GM08714 (cell line): ENCODE data around the gene NRXN2.

Experiments used
- H3K4me3 ChIP-seq: fragments of 200-500 bp; sonication (Bioruptor generic); 2 replicates; pipeline ENCODE4 v1.5.1; 2014; ENCODE audit warnings: mild to moderate bottlenecking, low read length, inconsistent platforms
- ZNF274 ChIP-seq: IDR thresholded peaks from 2 replicates; pipeline ENCODE4 v1.6.1; 2012; ENCODE audit warnings: mild to moderate bottlenecking, low read depth, low read length

NRXN2 gene

GRCh38 chr11:64763526-64764039 is 40.6 kb upstream of the NRXN2 start:
- no peak for TF ChIP-seq ZNF274
- H3K4me3 ChIP-seq: no peak overlapping the region

- no peak for TF ChIP-seq ZNF274
- no peak overlapping the region for H3K4me3 ChIP-seq
Measured at GRCh38 chr11:64762674-64763525, 39.9 kb upstream of the NRXN2 start.

- no peak overlapping the region for H3K4me3 ChIP-seq
Measured at GRCh38 chr11:64762277-64762673, 39.3 kb upstream of the NRXN2 start.

GRCh38 chr11:64760759-64761420 is 37.9 kb upstream of the NRXN2 start:
- no peak overlapping the region for H3K4me3 ChIP-seq
- TF ChIP-seq ZNF274: no peak

More at GRCh38 chr11:64762277-64762673, 39.3 kb upstream of the NRXN2 start:
- TF ChIP-seq ZNF274: no peak

GRCh38 chr11:64759722-64760719 is 37.0 kb upstream of the NRXN2 start, which contains the start of gene PYGM:
Gene PYGM, minus strand, starts transcription at chr11:64759974. Its CDS starts 76 bp downstream, at chr11:64759898.
- H3K4me3 ChIP-seq: no peak within 1 kb of the TSS

GRCh38 chr11:64759131-64759721 is 36.2 kb upstream of the NRXN2 start:
- H3K4me3 ChIP-seq: no peak overlapping the region
- TF ChIP-seq ZNF274: no peak

More at GRCh38 chr11:64759722-64760719, 37.0 kb upstream of the NRXN2 start, which contains the start of gene PYGM:
- TF ChIP-seq ZNF274: no peak

- no peak overlapping the region for H3K4me3 ChIP-seq
- TF ChIP-seq ZNF274: no peak
Measured at GRCh38 chr11:64758330-64759079, 35.5 kb upstream of the NRXN2 start.

- H3K4me3 ChIP-seq: no peak overlapping the region
- no peak for TF ChIP-seq ZNF274
Measured at GRCh38 chr11:64757549-64758329, 34.7 kb upstream of the NRXN2 start.

- TF ChIP-seq ZNF274: no peak
- no peak overlapping the region for H3K4me3 ChIP-seq
Measured at GRCh38 chr11:64755681-64756361, 32.8 kb upstream of the NRXN2 start.

GRCh38 chr11:64754919-64755662 is 32.1 kb upstream of the NRXN2 start:
- no peak overlapping the region for H3K4me3 ChIP-seq
- no peak for TF ChIP-seq ZNF274
